Endothelial cell (in vitro differentiated cells): Measurements from ENCODE around the gene TBRG4. TPM values are rescaled to one million over a fixed set of nuclear protein-coding genes. Genes with fewer than 3 reads are reported as not detected.

ENCODE experiments used
- DNase-seq: peaks from one replicate; pipeline ENCODE4 v3.0.0; 2021; ENCODE audit warnings: low spot score
- H3K27ac Mint-ChIP-seq: one replicate; pipeline ENCODE4 v1.8.0; 2021; ENCODE audit warnings: mixed read lengths, inconsistent platforms; ENCODE audit not compliant: unreplicated experiment
- H3K27me3 Mint-ChIP-seq: one replicate; pipeline ENCODE4 v1.8.0; 2021; ENCODE audit warnings: mild to moderate bottlenecking, moderate library complexity, mixed read lengths, inconsistent platforms; ENCODE audit not compliant: unreplicated experiment
- H3K36me3 Mint-ChIP-seq: one replicate; pipeline ENCODE4 v1.8.0; 2021; ENCODE audit warnings: mild to moderate bottlenecking, low read depth, mixed read lengths, inconsistent platforms; ENCODE audit not compliant: unreplicated experiment
- H3K4me1 Mint-ChIP-seq: one replicate; pipeline ENCODE4 v1.8.0; 2021; ENCODE audit warnings: mild to moderate bottlenecking, mixed read lengths, inconsistent platforms; ENCODE audit not compliant: unreplicated experiment
- H3K4me3 Mint-ChIP-seq: one replicate; pipeline ENCODE4 v1.8.0; 2021; ENCODE audit warnings: mild to moderate bottlenecking, mixed read lengths, inconsistent platforms; ENCODE audit not compliant: unreplicated experiment
- H3K9me3 Mint-ChIP-seq: one replicate; pipeline ENCODE4 v1.8.0; 2021; ENCODE audit warnings: mixed read lengths, inconsistent platforms; ENCODE audit not compliant: unreplicated experiment
- total RNA-seq: library from RNA; stranded (reverse); fragmentation: NEBNext Ultra II Directional; extraction: Animal tissue kit (Norgen Biotek cat#: 25700); gene quantifications from one replicate; pipeline ENCODE4 v1.2.1, GENCODE V29; 2021; ENCODE audit not compliant: unreplicated experiment
- TF ChIP-seq, protein P1 (sequence below): fragments of 200-600 bp; sonication (generic); IDR thresholded peaks from one replicate; pipeline ENCODE4 v1.5.0; 2021; ENCODE audit warnings: antibody characterized with exemption; ENCODE audit not compliant: unreplicated experiment

TBRG4 gene
- total RNA-seq, 1 donor from 2014 or later: 48.1 TPM

DNA sequence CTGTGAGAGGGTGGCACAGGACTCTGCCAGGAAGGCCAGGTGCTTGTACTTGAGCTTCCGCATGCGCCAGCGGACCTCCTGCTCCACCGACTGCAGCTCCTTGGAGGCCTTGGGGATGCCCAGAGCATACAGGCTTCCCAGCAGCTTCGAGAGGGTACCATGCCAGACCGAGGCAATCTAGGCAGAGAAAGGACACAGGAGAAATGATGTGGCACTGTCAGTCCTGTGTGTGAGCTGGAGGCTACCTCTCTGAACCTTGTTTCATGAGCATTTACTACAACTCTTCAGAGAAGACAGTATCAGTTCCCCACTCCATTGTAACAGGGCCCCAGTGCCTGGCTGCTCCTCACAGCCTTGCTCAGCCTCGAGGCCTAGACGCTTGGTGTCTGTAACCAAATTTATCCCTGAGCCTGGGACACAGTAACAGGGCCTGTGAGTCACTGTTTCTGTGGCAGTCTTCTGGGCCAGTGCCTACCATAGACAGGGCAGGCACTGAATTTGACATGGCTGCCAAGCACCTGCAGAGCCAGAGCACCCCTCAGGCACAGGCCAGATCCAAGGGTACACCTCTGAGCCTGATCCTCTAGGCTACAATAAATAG is 5.8 kb downstream of the TBRG4 start:
- H3K27ac Mint-ChIP-seq: no peak overlapping the region
- H3K9me3 Mint-ChIP-seq: no peaks in the 10 kb centered on the region
- no peak for DNase-seq
- peaks cover 6% of the 10 kb centered on the region for H3K4me1 Mint-ChIP-seq
- TF ChIP-seq, protein P1, sequence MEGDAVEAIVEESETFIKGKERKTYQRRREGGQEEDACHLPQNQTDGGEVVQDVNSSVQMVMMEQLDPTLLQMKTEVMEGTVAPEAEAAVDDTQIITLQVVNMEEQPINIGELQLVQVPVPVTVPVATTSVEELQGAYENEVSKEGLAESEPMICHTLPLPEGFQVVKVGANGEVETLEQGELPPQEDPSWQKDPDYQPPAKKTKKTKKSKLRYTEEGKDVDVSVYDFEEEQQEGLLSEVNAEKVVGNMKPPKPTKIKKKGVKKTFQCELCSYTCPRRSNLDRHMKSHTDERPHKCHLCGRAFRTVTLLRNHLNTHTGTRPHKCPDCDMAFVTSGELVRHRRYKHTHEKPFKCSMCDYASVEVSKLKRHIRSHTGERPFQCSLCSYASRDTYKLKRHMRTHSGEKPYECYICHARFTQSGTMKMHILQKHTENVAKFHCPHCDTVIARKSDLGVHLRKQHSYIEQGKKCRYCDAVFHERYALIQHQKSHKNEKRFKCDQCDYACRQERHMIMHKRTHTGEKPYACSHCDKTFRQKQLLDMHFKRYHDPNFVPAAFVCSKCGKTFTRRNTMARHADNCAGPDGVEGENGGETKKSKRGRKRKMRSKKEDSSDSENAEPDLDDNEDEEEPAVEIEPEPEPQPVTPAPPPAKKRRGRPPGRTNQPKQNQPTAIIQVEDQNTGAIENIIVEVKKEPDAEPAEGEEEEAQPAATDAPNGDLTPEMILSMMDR: no peak
- H3K36me3 Mint-ChIP-seq: peaks cover 25% of the 10 kb centered on the region
- peaks cover 2% of the 10 kb centered on the region for H3K27me3 Mint-ChIP-seq
- no peak overlapping the region for H3K4me3 Mint-ChIP-seq

DNA sequence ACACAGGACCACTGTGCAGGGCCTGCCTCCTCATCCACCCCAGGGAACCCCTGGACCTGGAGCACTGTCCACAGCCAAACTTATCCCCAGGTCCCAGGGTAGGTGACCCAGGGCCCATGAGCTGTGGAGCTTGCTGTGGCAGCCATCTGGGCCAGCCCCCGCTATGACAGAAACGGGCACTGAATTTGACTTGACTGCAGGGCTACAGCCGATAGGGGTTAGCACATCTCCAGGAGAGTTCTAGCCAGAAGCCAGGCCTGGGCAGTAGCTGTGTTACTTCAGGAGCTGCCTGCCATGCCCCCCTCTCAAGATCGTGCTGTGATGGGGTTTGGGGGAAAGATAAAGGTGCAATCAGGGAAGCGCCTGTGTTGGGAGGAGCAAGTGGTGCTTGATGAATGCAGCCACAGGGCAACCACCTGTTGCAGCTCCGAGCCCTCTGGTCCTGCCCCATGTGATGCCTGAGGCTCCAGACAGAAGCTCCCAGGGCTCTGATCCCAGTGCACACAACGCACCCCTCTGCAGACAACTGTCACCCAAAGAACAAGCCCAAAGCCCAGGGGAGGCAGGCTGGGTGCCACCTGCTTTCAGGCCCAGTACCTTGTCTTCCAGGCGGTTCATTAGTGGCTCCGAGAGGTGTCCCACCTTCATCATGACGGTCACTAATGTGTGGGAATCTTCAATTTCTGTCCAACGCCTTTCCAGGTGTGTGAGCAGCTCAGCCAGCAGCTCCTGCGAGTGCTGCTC is 6.5 kb downstream of the TBRG4 start:
- no peak overlapping the region for H3K27ac Mint-ChIP-seq
- no peak for DNase-seq
- TF ChIP-seq, protein P1: no peak
- peaks cover 2% of the 10 kb centered on the region for H3K27me3 Mint-ChIP-seq
- peaks cover 25% of the 10 kb centered on the region for H3K36me3 Mint-ChIP-seq
- H3K9me3 Mint-ChIP-seq: no peaks in the 10 kb centered on the region
- peaks cover 2% of the 10 kb centered on the region for H3K4me1 Mint-ChIP-seq
- no peak overlapping the region for H3K4me3 Mint-ChIP-seq

GRCh38 chr7:45103958-45104843 is 7.3 kb downstream of the TBRG4 start:
- Mint-ChIP-seq H3K27ac (no peak overlapping the region), H3K36me3 (peaks cover 25% of the 10 kb centered on the region), H3K9me3 (no peaks in the 10 kb centered on the region), H3K27me3 (peaks cover 2% of the 10 kb centered on the region), H3K4me1 (no peaks in the 10 kb centered on the region), H3K4me3 (no peak overlapping the region)
- TF ChIP-seq, protein P1: no peak
- no peak for DNase-seq

GRCh38 chr7:45102785-45103712 is 8.4 kb downstream of the TBRG4 start:
- peaks cover 20% of the 10 kb centered on the region for H3K36me3 Mint-ChIP-seq
- TF ChIP-seq, protein P1: no peak
- DNase-seq: no peak
- H3K4me3 Mint-ChIP-seq: no peak overlapping the region
- H3K9me3 Mint-ChIP-seq: no peaks in the 10 kb centered on the region
- H3K4me1 Mint-ChIP-seq: no peaks in the 10 kb centered on the region
- no peak overlapping the region for H3K27ac Mint-ChIP-seq
- H3K27me3 Mint-ChIP-seq: peaks cover 2% of the 10 kb centered on the region
